HG03159 (cell line): ENCODE measurements around the gene PSMA7.
"Not testable (repeated sequence)": the region's sequence is repeated elsewhere in the genome, so short reads cannot be mapped to it uniquely, and the experiment has no call there.

Experiments used
- ATAC-seq: cut with Tn5 transposase; IDR thresholded peaks from one replicate; pipeline ENCODE4 v1.9.1; 2021; ENCODE audit warnings: mild to moderate bottlenecking, moderate library complexity; ENCODE audit not compliant: unreplicated experiment

Gene PSMA7

GRCh38 chr20:62156592-62157386 is 13.6 kb upstream of the PSMA7 start:
- ATAC-seq: no peak

- ATAC-seq: no peak
Measured at GRCh38 chr20:62156254-62156556, 13.0 kb upstream of the PSMA7 start.

GRCh38 chr20:62155428-62156253 is 12.4 kb upstream of the PSMA7 start:
- ATAC-seq: no peak

- no peak for ATAC-seq
Measured at GRCh38 chr20:62151835-62152364, 8.7 kb upstream of the PSMA7 start.

DNA sequence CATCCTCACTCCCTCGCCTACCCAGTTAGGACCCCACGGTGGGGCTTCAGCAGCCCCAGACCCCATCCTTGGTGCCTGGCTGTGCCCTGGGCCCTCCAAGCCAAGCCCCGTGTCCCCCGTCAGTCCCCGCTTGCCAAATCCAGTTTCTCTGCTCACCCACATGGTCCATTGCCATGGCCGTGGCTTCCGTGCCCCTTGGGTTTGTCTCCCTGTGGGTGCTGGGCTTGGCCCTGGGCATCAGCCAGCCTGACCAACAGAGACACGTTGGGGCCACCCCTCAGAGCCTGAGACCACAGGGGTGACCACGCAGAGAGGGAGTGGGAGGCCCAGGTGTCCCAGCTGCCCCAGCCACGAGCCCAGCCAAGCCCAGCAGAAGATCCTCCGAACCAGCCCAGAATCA is 8.0 kb upstream of the PSMA7 start:
- no peak for ATAC-seq

GRCh38 chr20:62150310-62150575 is 7.0 kb upstream of the PSMA7 start:
- no peak for ATAC-seq

DNA sequence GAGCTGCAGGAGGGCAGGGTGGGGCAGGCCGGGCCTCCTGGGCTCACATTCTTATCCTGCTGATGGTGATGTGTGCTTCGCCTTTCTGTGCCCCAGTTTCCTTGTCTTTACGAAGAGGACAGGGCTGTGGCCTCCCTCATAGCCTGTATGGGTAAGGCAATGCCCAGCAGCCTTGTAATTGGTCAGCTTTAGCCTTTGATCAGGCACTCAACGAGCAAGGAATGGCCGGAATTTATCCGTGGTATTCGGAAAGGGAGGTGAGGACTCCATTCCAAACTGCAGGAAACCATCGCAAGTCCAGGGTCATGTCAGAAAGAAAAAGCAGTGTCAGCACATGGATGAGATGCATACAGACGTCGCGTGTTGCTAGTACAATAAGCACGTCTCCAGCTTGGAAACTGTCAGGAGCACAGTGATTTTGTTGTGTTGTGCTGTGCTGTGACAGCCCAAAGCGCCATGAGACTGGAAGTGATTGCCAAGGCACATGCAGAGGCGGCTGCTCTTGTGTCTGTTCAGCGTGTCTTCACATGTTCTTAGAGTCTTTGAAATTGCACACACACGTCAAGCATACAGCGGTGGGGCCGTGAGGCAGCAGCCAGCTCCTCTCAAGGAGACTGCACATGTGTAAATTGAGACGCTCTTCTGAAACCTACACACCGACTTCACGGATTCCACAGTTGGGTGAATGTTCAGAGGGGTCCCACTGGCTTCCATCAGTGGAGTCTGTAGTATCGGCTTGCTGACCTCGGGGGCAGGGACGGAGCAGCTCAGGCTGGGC is 6.5 kb upstream of the PSMA7 start:
- ATAC-seq: no peak

GRCh38 chr20:62148908-62149314 is 5.7 kb upstream of the PSMA7 start:
- no peak for ATAC-seq

DNA sequence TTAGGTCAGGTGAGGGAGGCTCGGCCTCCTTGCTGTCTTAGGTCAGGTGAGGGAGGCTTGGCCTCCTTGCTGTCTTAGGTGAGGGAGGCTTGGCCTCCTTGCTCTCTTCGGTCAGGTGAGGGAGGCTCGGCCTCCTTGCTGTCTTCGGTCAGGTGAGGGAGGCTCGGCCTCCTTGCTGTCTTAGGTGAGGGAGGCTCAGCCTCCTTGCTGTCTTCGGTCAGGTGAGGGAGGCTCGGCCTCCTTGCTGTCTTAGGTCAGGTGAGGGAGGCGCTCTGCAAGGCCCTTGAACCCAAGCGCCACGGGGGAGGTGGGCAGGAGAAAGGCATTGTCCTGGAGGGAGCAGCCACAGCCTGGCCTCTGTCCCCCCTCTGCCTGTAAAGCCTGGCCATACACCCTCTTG is 5.2 kb upstream of the PSMA7 start:
- ATAC-seq: not testable (repeated sequence)

DNA sequence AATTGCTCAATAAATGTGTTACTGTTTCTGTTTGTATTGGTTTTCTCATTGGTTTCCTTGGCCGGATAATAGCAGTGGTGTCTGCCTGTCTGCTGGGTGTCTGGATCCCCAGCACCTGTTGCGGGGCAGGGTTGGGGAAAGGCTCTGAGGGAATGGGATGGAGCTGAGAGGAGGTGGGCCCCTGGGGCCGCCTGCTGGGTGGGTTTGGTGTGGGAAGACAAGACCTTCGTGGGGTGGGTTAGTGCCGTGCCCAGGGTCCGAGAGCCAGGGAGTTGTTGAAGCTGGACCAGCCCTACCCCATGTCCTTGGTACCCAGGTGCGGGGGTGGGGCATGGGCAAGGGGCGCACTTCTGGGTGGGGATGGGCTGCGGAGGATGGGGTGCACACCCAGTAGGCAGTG is 4.3 kb upstream of the PSMA7 start:
- ATAC-seq: no peak

DNA sequence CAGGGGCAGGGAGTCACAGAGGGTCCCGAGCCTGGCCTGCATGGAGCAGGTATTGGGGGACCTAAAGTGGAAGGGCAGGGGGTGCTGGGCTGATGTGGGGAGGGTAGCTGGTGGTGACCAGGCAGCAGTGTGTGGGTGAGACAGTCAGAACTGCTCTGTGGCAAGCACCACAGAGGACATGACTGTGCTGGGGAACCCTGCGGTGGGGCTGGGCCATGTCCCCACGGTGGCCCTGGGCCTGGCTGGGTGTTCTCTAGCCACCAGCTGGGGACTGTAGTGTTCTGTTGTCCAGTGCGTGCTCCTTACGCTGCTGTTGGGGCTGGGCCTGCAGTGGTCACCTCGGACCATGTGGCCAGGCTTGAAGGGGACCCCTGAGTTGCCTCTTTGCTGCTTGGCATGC is 3.9 kb upstream of the PSMA7 start:
- ATAC-seq: no peak

- no peak for ATAC-seq
Measured at GRCh38 chr20:62146019-62146755, 3.0 kb upstream of the PSMA7 start.

DNA sequence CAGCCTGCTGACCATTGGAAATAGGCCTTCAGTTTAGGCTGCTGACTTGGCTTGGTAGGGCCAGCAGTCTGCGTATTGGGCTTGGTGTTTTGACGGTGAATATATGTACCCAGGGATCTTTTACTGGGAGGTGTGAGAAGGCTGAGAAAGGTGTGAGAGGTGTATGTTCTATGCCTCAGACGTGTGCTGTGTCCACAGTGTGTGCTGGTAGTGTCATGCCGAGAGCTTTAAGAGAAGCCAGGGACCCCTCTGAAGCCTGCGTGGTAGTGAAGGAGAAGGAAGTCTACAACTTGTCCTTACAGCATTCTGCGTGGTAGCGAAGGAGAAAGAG is 2.5 kb upstream of the PSMA7 start:
- no peak for ATAC-seq

- peak; percentile 3 for ATAC-seq
Measured at GRCh38 chr20:62143957-62144825, 997 bp upstream of the PSMA7 start.

DNA sequence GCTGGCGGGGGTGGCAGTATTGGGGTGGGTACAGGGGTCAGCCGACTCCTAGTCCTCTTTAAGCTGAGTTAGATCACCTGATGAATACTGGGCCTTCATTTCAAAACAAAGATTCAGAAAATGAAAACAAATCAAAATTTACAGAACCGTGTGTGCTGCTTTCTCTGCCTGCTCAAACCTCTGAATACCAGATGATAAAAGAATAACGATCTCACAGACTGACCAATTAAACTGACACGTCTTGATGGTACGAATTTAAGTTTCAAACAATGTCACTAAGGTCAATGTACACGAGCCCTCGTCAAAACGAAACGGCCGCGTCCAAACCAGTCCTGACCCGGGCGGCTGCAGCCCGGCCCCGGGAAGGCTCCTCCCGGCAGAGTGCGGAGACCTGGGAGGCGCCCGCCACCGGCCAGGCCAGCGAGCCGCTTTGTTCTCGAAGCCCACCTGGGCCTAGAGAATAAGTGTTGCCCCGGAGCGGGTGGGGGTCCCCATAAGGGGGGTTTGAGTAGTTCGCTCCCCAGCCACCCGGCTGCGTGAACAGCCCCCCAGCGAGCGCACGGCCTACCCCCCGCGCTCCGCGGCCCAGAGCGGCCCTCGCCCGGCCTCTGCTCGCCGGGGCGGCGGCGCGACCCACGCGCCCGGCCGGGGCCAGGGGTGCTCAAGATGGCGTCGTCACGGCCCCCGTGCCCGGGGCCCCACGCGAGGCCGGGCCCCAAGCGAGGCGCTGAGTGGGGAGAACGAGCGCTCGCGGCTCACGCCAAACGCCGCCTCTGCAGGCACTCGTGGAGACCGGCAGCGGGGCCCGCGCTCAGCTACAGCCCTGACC is 728 bp downstream of the PSMA7 start:
- ATAC-seq: peak; percentile 15

DNA sequence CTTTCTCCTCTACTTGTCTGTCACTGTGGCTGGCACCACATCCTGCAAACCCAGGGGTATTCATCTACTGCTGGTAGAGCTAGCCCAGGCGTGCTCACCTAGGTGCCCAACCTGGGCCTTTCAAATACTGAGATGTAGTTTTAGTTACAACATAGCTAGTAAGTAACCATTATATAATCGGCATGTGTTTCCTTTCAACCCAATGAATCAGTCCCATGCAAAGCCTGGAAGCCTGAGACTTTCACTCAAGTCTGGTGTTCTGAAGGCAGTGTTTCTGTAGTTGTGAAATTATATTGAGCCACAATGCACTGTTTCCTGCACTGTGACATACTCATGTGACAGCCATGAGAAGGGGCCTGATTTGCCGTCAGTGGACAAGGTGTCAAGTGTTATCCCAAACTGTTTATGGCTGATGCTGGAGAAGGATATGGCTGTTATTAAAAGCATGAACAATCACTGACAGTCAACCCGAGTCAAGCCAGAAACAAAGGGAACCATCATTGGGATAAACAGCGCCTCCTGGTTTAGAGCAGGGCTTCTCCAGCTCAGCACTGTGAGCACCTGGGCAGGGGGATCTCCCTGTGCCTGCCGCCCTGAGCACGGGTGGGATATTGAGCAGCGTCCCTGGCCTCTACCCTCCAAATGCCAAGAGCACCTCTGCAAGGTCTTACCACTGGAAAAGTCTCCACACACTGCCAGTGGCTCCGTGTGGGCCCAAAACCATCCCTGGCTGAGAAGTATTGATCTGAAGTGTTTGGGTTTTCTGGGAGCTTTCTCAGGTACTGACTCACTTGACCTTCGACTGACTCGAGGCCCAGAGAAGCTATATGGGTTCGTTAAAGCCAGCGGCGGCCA is 1.6 kb downstream of the PSMA7 start:
- ATAC-seq: no peak

DNA sequence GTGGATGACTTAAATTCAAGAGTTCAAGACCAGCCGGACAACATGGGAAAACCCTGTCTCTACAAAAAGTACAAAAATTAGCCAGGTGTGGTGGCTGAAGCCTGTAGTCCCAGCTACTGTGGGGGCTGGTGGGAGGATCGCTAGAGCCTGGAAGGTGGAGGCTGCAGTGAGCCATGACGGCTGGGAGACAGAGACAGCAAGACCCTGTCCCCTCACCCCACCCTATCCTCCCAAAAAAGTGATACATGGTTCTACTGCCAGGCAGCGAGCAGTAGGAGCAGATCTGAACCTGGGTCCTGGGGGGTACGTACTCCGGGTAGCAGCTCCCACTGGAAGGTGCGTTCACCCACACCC is 2.2 kb downstream of the PSMA7 start:
- ATAC-seq: no peak

DNA sequence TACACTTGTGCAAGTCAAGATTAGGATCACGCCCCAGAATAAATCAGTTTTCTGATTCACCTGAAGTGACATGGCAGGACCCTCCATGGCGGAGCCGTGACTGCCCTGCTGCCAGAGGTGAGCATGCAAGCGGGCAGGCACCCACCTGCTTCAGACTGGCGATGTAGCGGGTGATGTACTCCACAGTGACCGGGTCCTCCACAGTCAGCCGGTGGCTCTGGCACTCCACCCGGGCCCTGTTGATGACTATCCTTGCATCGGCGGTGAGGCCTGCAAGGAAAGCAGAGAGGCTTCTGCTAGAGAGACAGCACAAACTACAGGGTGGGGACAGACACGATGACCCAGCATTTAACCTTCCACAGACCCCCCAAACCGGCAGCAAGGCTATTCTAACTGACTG is 3.6 kb downstream of the PSMA7 start:
- ATAC-seq: no peak
